Caco-2 (cell line): Measurements from ENCODE around the gene ABTB1. TPM values are rescaled to one million over a fixed set of nuclear protein-coding genes. Genes with fewer than 3 reads are reported as not detected.

ENCODE experiments used
- BruUV-seq: library from RNA; stranded (reverse); fragments of 400-500 nt; replicated peaks from 2 replicates; lab custom pipeline; 2021; lab: Mats Ljungman, UMichigan
- CTCF ChIA-PET: fragments of 300-600 bp; sonication (Branson Sonifier 250); formaldehyde crosslinking; loops from one replicate; lab custom pipeline; 2022; ENCODE audit warnings: antibody characterized with exemption; lab: Charles Lee
- POLR2A ChIA-PET: fragments of 300-600 bp; sonication (Branson Sonifier 250); formaldehyde crosslinking; loops from one replicate; lab custom pipeline; 2022; ENCODE audit warnings: antibody characterized with exemption; lab: Charles Lee
- DNase-seq, 2 experiments: peaks; one replicate each; pipeline versions ENCODE4 v3.0.0 to v3.0.0-alpha.2; 2020 to 2022
- H3K27me3 ChIP-seq: replicated peaks from 2 replicates; pipeline ENCODE4 v1.6.0; 2011; ENCODE audit warnings: low read length; ENCODE audit not compliant: control insufficient read depth, insufficient read depth
- H3K36me3 ChIP-seq: 2 replicates; pipeline ENCODE4 v1.5.1; 2011; ENCODE audit warnings: low read length; ENCODE audit not compliant: control insufficient read depth, insufficient read depth
- H3K4me1 ChIP-seq: fragments of 250-450 bp; sonication (Bioruptor Pico); 2 replicates; pipeline ENCODE4 v1.5.1; 2020; ENCODE audit warnings: mild to moderate bottlenecking
- H3K4me3 ChIP-seq: 2 replicates; pipeline ENCODE4 v1.5.1; 2011; ENCODE audit warnings: low read depth, mild to moderate bottlenecking, control low read depth, low read length
- H3K9me3 ChIP-seq: fragments of 250-450 bp; sonication (Bioruptor Pico); 2 replicates; pipeline ENCODE4 v1.5.1; 2020; ENCODE audit warnings: mild to moderate bottlenecking, moderate library complexity
- H3K27ac Mint-ChIP-seq: one replicate; pipeline ENCODE4 v1.8.0; 2022; ENCODE audit warnings: mixed read lengths; ENCODE audit not compliant: unreplicated experiment
- H3K27me3 Mint-ChIP-seq: one replicate; pipeline ENCODE4 v1.8.0; 2022; ENCODE audit warnings: mixed read lengths; ENCODE audit not compliant: insufficient read depth, unreplicated experiment
- H3K36me3 Mint-ChIP-seq: one replicate; pipeline ENCODE4 v1.8.0; 2022; ENCODE audit warnings: mild to moderate bottlenecking, mixed read lengths; ENCODE audit not compliant: insufficient read depth, unreplicated experiment
- H3K4me1 Mint-ChIP-seq: one replicate; pipeline ENCODE4 v1.8.0; 2022; ENCODE audit warnings: low read depth, mixed read lengths; ENCODE audit not compliant: unreplicated experiment
- H3K4me3 Mint-ChIP-seq: one replicate; pipeline ENCODE4 v1.8.0; 2022; ENCODE audit warnings: mild to moderate bottlenecking, moderate library complexity, mixed read lengths; ENCODE audit not compliant: unreplicated experiment
- H3K9me3 Mint-ChIP-seq: one replicate; pipeline ENCODE4 v1.8.0; 2022; ENCODE audit warnings: mixed read lengths; ENCODE audit not compliant: unreplicated experiment
- intact Hi-C: fragments of 100-400 bp; cut with micrococcal nuclease; formaldehyde crosslinking; loops from one replicate; pipeline ENCODE4 v1.10.0; 2022; ENCODE audit not compliant: unreplicated experiment
- total RNA-seq: library from RNA; stranded (reverse); gene quantifications from 2 replicates; pipeline ENCODE4 v1.2.3, GENCODE V29; 2022
- TF ChIP-seq, protein P1 (sequence below), 2 experiments: fragments of 200-600 bp in 1 of 2; IDR thresholded peaks; 1 replicate in 1 of 2; 2 replicates in 1 of 2; pipeline versions ENCODE4 v1.5.1 to v1.8.0; 2011 to 2022; ENCODE audit warnings: antibody characterized with exemption in 1 of 2, control low read depth in 1 of 2, inconsistent platforms in 1 of 2, low read depth in 1 of 2, low read length in 1 of 2, mild to moderate bottlenecking in 1 of 2, moderate library complexity in 1 of 2; ENCODE audit not compliant: insufficient read depth in 1 of 2, severe bottlenecking in 1 of 2, unreplicated experiment in 1 of 2

The ABTB1 gene
- total RNA-seq, 1 experiment from 2014 or later, result 6.2 TPM

GRCh38 chr3:127658234-127658633 is 14.5 kb upstream of the ABTB1 start:
- Mint-ChIP-seq H3K9me3 (no peaks in the 10 kb centered on the region), H3K27ac (no peak overlapping the region), H3K4me1 (no peaks in the 10 kb centered on the region), H3K4me3 (no peak overlapping the region), H3K27me3 (no peaks in the 10 kb centered on the region), H3K36me3 (no peaks in the 10 kb centered on the region)
- BruUV-seq, result no TSS peak
- Histone ChIP-seq H3K9me3 (no peaks in the 10 kb centered on the region), H3K4me3 (no peak overlapping the region), H3K4me1 (no peaks in the 10 kb centered on the region), H3K27me3 (no peaks in the 10 kb centered on the region), H3K36me3 (no peaks in the 10 kb centered on the region)
- CTCF ChIA-PET, result interaction anchor here (0.7 kb wide), 2 partner anchors 80 to 301 kb away, joined by 3 to 6 read pairs; no protein-coding TSS in a partner anchor
- no peak for DNase-seq
- intact Hi-C loops, result no loop called here
- TF ChIP-seq, protein P1, sequence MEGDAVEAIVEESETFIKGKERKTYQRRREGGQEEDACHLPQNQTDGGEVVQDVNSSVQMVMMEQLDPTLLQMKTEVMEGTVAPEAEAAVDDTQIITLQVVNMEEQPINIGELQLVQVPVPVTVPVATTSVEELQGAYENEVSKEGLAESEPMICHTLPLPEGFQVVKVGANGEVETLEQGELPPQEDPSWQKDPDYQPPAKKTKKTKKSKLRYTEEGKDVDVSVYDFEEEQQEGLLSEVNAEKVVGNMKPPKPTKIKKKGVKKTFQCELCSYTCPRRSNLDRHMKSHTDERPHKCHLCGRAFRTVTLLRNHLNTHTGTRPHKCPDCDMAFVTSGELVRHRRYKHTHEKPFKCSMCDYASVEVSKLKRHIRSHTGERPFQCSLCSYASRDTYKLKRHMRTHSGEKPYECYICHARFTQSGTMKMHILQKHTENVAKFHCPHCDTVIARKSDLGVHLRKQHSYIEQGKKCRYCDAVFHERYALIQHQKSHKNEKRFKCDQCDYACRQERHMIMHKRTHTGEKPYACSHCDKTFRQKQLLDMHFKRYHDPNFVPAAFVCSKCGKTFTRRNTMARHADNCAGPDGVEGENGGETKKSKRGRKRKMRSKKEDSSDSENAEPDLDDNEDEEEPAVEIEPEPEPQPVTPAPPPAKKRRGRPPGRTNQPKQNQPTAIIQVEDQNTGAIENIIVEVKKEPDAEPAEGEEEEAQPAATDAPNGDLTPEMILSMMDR (IDR thresholded peaks at IDR 0.05; ENCODE audit: insufficient read depth in 1 of 2, low read depth in 1 of 2, low read length in 1 of 2, severe bottlenecking in 1 of 2, unreplicated experiment in 1 of 2), result no peak
- POLR2A ChIA-PET, result no interaction called here

DNA sequence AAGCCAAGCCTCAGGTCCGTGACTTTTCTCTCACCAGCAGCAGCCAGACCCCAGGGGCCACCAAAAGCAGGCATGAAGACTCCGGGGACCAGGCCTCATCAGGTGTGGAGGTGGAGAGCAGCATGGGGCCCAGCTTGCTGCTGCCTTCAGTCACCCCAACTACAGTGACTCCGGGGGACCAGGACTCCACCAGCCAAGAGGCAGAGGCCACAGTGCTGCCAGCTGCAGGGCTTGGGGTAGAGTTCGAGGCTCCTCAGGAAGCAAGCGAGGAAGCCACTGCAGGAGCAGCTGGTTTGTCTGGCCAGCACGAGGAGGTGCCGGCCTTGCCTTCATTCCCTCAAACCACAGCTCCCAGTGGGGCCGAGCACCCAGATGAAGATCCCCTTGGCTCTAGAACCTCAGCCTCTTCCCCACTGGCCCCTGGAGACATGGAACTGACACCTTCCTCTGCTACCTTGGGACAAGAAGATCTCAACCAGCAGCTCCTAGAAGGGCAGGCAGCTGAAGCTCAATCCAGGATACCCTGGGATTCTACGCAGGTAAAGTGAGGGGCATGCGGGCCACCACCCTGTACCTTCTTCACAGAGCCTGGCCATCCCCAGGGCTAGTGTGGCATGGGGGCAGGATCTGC is 12.0 kb upstream of the ABTB1 start:
- H3K27me3 ChIP-seq, result no peaks in the 10 kb centered on the region
- intact Hi-C loops, result no loop called here
- ChIA-PET CTCF (no interaction called here), POLR2A (no interaction called here)
- no peak for DNase-seq
- Mint-ChIP-seq H3K4me3 (no peak overlapping the region), H3K4me1 (no peaks in the 10 kb centered on the region), H3K27ac (no peak overlapping the region), H3K27me3 (no peaks in the 10 kb centered on the region), H3K36me3 (no peaks in the 10 kb centered on the region), H3K9me3 (no peaks in the 10 kb centered on the region)
- H3K36me3 ChIP-seq, result no peaks in the 10 kb centered on the region
- no peaks in the 10 kb centered on the region for H3K9me3 ChIP-seq
- H3K4me3 ChIP-seq, result no peak overlapping the region
- BruUV-seq, result TSS peak; percentile 86
- TF ChIP-seq, protein P1 (IDR thresholded peaks at IDR 0.05; ENCODE audit: insufficient read depth in 1 of 2, low read depth in 1 of 2, low read length in 1 of 2, severe bottlenecking in 1 of 2, unreplicated experiment in 1 of 2), result no peak
- H3K4me1 ChIP-seq, result no peaks in the 10 kb centered on the region

- CTCF ChIA-PET, result no interaction called here
- H3K36me3 ChIP-seq, result no peaks in the 10 kb centered on the region
- no peak for DNase-seq
- no peak overlapping the region for H3K4me3 Mint-ChIP-seq
- TF ChIP-seq, protein P1 (IDR thresholded peaks at IDR 0.05; ENCODE audit: insufficient read depth in 1 of 2, low read depth in 1 of 2, low read length in 1 of 2, severe bottlenecking in 1 of 2, unreplicated experiment in 1 of 2), result no peak
- no TSS peak for BruUV-seq
- no peak overlapping the region for H3K27ac Mint-ChIP-seq
- H3K27me3 ChIP-seq, result no peaks in the 10 kb centered on the region
- H3K36me3 Mint-ChIP-seq, result no peaks in the 10 kb centered on the region
- H3K27me3 Mint-ChIP-seq, result no peaks in the 10 kb centered on the region
- intact Hi-C loops, result no loop called here
- H3K4me1 ChIP-seq, result no peaks in the 10 kb centered on the region
- H3K9me3 Mint-ChIP-seq, result no peaks in the 10 kb centered on the region
- H3K4me1 Mint-ChIP-seq, result no peaks in the 10 kb centered on the region
- no peaks in the 10 kb centered on the region for H3K9me3 ChIP-seq
- POLR2A ChIA-PET, result no interaction called here
- no peak overlapping the region for H3K4me3 ChIP-seq
Measured at GRCh38 chr3:127661600-127661999, 11.2 kb upstream of the ABTB1 start.
